CD4-positive, alpha-beta T cell treated with Interleukin-15 for 1 hour (primary cell): Measurements from ENCODE around the gene PIGN.
A peak's percentile ranks its signal among the peaks of the same experiment; 100 is the strongest.
"Not testable (repeated sequence)": the region's sequence is repeated elsewhere in the genome, so short reads cannot be mapped to it uniquely, and the experiment has no call there.

Experiments
- DNase-seq: peaks from one replicate; pipeline ENCODE4 v3.0.0-alpha.2; 2020

The PIGN gene

GRCh38 chr18:62179213-62179612 lies 7.6 kb downstream of the PIGN start:
- no peak for DNase-seq

- DNase-seq, result no peak
Observed at GRCh38 chr18:62177271-62177670, 9.6 kb downstream of the PIGN start.

- no peak for DNase-seq
Observed at GRCh38 chr18:62175521-62175920, 11.3 kb downstream of the PIGN start.

GRCh38 chr18:62172298-62172697 lies 14.6 kb downstream of the PIGN start:
- DNase-seq, result no peak

GRCh38 chr18:62170857-62171256 lies 16.0 kb downstream of the PIGN start:
- DNase-seq, result no peak

GRCh38 chr18:62166524-62166923 lies 20.3 kb downstream of the PIGN start:
- not testable (repeated sequence) for DNase-seq

- no peak for DNase-seq
Observed at GRCh38 chr18:62165583-62165982, 21.3 kb downstream of the PIGN start.

- no peak for DNase-seq
Observed at GRCh38 chr18:62164855-62165487, 21.9 kb downstream of the PIGN start.

- no peak for DNase-seq
Observed at GRCh38 chr18:62164310-62164709, 22.5 kb downstream of the PIGN start.

GRCh38 chr18:62157843-62158242 lies 29.0 kb downstream of the PIGN start:
- DNase-seq, result no peak

GRCh38 chr18:62152844-62153243 lies 34.0 kb downstream of the PIGN start:
- DNase-seq, result no peak

- DNase-seq, result no peak
Observed at GRCh38 chr18:62151068-62151771, 35.6 kb downstream of the PIGN start.

- no peak for DNase-seq
Observed at GRCh38 chr18:62144338-62144737, 42.5 kb downstream of the PIGN start.

- no peak for DNase-seq
Observed at GRCh38 chr18:62140259-62140658, 46.6 kb downstream of the PIGN start.

GRCh38 chr18:62138461-62139235 lies 48.2 kb downstream of the PIGN start:
- DNase-seq, result no peak

GRCh38 chr18:62131301-62131909 lies 55.5 kb downstream of the PIGN start:
- DNase-seq, result peak; percentile 51

GRCh38 chr18:62128157-62128556 lies 58.7 kb downstream of the PIGN start:
- DNase-seq, result no peak

GRCh38 chr18:62126737-62127136 lies 60.1 kb downstream of the PIGN start:
- DNase-seq, result no peak

- no peak for DNase-seq
Observed at GRCh38 chr18:62125702-62126101, 61.2 kb downstream of the PIGN start.

GRCh38 chr18:62122330-62122729 lies 64.5 kb downstream of the PIGN start:
- no peak for DNase-seq

GRCh38 chr18:62119884-62120283 lies 67.0 kb downstream of the PIGN start:
- DNase-seq, result no peak

GRCh38 chr18:62118328-62118727 lies 68.5 kb downstream of the PIGN start:
- no peak for DNase-seq

- no peak for DNase-seq
Observed at GRCh38 chr18:62109676-62110075, 77.2 kb downstream of the PIGN start.

GRCh38 chr18:62107881-62108280 lies 79.0 kb downstream of the PIGN start:
- no peak for DNase-seq
